HCT116 (cell line): ENCODE results near the gene SIN3B. TPM values are rescaled to one million over a fixed set of nuclear protein-coding genes. Genes with fewer than 3 reads are reported as not detected.

ENCODE experiments used
- ATAC-seq: fragments of 200-7000 bp; cut with Tn5 transposase; 2 replicates; pipeline ENCODE4 v1.9.1; 2020; ENCODE audit warnings: mild to moderate bottlenecking, moderate library complexity
- BruUV-seq: library from RNA; stranded (reverse); fragments of 400-500 nt; replicated peaks from 2 replicates; lab custom pipeline; 2021; lab: Mats Ljungman, UMichigan
- CTCF ChIA-PET: fragments of 300-600 bp; sonication (Branson Sonifier 250); formaldehyde crosslinking; loops from one replicate; lab custom pipeline; 2021; ENCODE audit warnings: antibody characterized with exemption; lab: Charles Lee
- POLR2A ChIA-PET: fragments of 300-600, 350-600 bp; sonication (Branson Sonifier 250); formaldehyde crosslinking; loops from one replicate; lab custom pipeline; 2021; ENCODE audit warnings: antibody characterized with exemption; lab: Charles Lee
- RAD21 ChIA-PET, 2 experiments: fragments of 300-600 bp; sonication (Branson Sonifier 250); formaldehyde crosslinking; loops; one replicate each; lab custom pipeline; 2023; ENCODE audit warnings: low total read pairs in 2 of 2; ENCODE audit not compliant: uncharacterized antibody in 2 of 2, unreplicated experiment in 2 of 2, low non-redundant PET in 1 of 2; lab: Charles Lee
- DNase-seq: peaks from one replicate; pipeline ENCODE4 v3.0.0-alpha.2; 2010; ENCODE audit warnings: low read depth, low spot score
- H2AFZ ChIP-seq: fragments of 200-600 bp; shearing (Covaris generic), sonication (generic); 2 replicates; pipeline ENCODE4 v1.6.1; 2017; ENCODE audit warnings: low read depth, mixed run types, mixed read lengths, antibody characterized with exemption, low read length; ENCODE audit not compliant: poor library complexity, severe bottlenecking
- H3K27ac ChIP-seq: 2 replicates; pipeline ENCODE4 v1.5.1; 2012; ENCODE audit warnings: low read depth, low read length
- H3K27me3 ChIP-seq: fragments of 200-600 bp; sonication (generic); 2 replicates; pipeline ENCODE4 v1.6.1; 2016; ENCODE audit warnings: mixed run types, low read length, mixed read lengths; ENCODE audit not compliant: insufficient read depth
- H3K36me3 ChIP-seq, 2 experiments: fragments of 200-500 bp in 1 of 2; fragments of 200-600 bp in 1 of 2; sonication (Bioruptor generic) in 1 of 2; sonication (generic) in 1 of 2; 2 replicates each; pipeline versions ENCODE4 v1.5.1 to v1.6.1; 2014 to 2016; ENCODE audit warnings: low read length in 2 of 2, inconsistent platforms in 1 of 2, mixed read lengths in 1 of 2, mixed run types in 1 of 2; ENCODE audit not compliant: insufficient read depth in 2 of 2, control insufficient read depth in 1 of 2
- H3K4me1 ChIP-seq, 2 experiments: fragments of 200-600 bp in 1 of 2; sonication (generic) in 1 of 2; 2 replicates each; pipeline versions ENCODE4 v1.5.1 to v1.6.1; 2012 to 2017; ENCODE audit warnings: low read length in 2 of 2, inconsistent platforms in 1 of 2, mild to moderate bottlenecking in 1 of 2, mixed read lengths in 1 of 2, mixed run types in 1 of 2, moderate library complexity in 1 of 2; ENCODE audit not compliant: insufficient read depth in 2 of 2, control insufficient read depth in 1 of 2
- H3K4me2 ChIP-seq: fragments of 200-600 bp; sonication (generic); 2 replicates; pipeline ENCODE4 v1.6.1; 2017; ENCODE audit warnings: mixed run types, low read length, mixed read lengths
- H3K4me3 ChIP-seq, 2 experiments: fragments of 200-600 bp in 1 of 2; sonication (generic) in 1 of 2; replicated peaks in 1 of 2; 2 replicates each; pipeline ENCODE4 v1.5.1; 2011 to 2016; ENCODE audit warnings: low read length in 2 of 2, control low read depth in 1 of 2, low read depth in 1 of 2, mild to moderate bottlenecking in 1 of 2, mixed read lengths in 1 of 2, mixed run types in 1 of 2
- H3K79me2 ChIP-seq: fragments of 200-600 bp; sonication (generic); 2 replicates; pipeline ENCODE4 v1.6.1; 2017; ENCODE audit warnings: mild to moderate bottlenecking, mixed run types, low read length, moderate library complexity, mixed read lengths; ENCODE audit not compliant: insufficient read depth
- H3K9ac ChIP-seq: fragments of 200-600 bp; sonication (generic); 2 replicates; pipeline ENCODE4 v1.6.1; 2016; ENCODE audit warnings: low read length, mixed read lengths
- H3K9me2 ChIP-seq: fragments of 200-600 bp; sonication (generic), shearing (Covaris generic); 2 replicates; pipeline ENCODE4 v1.6.1; 2017; ENCODE audit warnings: mixed run types, mild to moderate bottlenecking, moderate library complexity; ENCODE audit not compliant: insufficient read depth
- H3K9me3 ChIP-seq, 2 experiments: fragments of 200-500 bp in 1 of 2; fragments of 200-600 bp in 1 of 2; sonication (Bioruptor generic) in 1 of 2; sonication (generic) in 1 of 2; 2 replicates each; pipeline ENCODE4 v1.6.1; 2014 to 2017; ENCODE audit warnings: low read length in 2 of 2, mixed read lengths in 2 of 2, inconsistent platforms in 1 of 2, low read depth in 1 of 2, mild to moderate bottlenecking in 1 of 2, mixed run types in 1 of 2, moderate library complexity in 1 of 2; ENCODE audit not compliant: control insufficient read depth in 1 of 2, insufficient read depth in 1 of 2
- H4K20me1 ChIP-seq: fragments of 200-600 bp; sonication (generic), shearing (Covaris generic); 2 replicates; pipeline ENCODE4 v1.6.1; 2017; ENCODE audit warnings: mixed run types, mild to moderate bottlenecking, moderate library complexity; ENCODE audit not compliant: insufficient read depth
- ATF3 ChIP-seq: IDR thresholded peaks from 2 replicates; pipeline ENCODE4 v1.6.1; 2012
- CEBPB ChIP-seq: IDR thresholded peaks from 2 replicates; pipeline ENCODE4 v1.6.1; 2012; ENCODE audit warnings: low read depth
- EGR1 ChIP-seq: IDR thresholded peaks from 2 replicates; pipeline ENCODE4 v1.6.1; 2012; ENCODE audit warnings: low read depth
- EZH2phosphoT487 ChIP-seq: fragments of 200-600 bp; IDR thresholded peaks from 2 replicates; pipeline ENCODE4 v1.6.1; 2018; ENCODE audit warnings: antibody characterized with exemption, borderline replicate concordance
- FOSL1 ChIP-seq: IDR thresholded peaks from 2 replicates; pipeline ENCODE4 v1.6.1; 2012; ENCODE audit warnings: low read depth
- JUND ChIP-seq: IDR thresholded peaks from 2 replicates; pipeline ENCODE4 v1.6.1; 2012
- MAX ChIP-seq: IDR thresholded peaks from 2 replicates; pipeline ENCODE4 v1.6.1; 2012
- POLR2A ChIP-seq: IDR thresholded peaks from 2 replicates; pipeline ENCODE4 v1.7.0; 2011; ENCODE audit warnings: borderline replicate concordance; ENCODE audit not compliant: insufficient read depth, insufficient read length; ENCODE audit errors: extremely low read depth
- POLR2AphosphoS5 ChIP-seq: IDR thresholded peaks from 2 replicates; pipeline ENCODE4 v1.6.1; 2011; ENCODE audit warnings: mild to moderate bottlenecking, low read depth, low read length, moderate library complexity
- RAD21 ChIP-seq: IDR thresholded peaks from 2 replicates; pipeline ENCODE4 v1.6.1; 2012; ENCODE audit warnings: low read depth, mild to moderate bottlenecking
- SIN3A ChIP-seq: IDR thresholded peaks from 2 replicates; pipeline ENCODE4 v1.6.1; 2012; ENCODE audit warnings: low read depth
- YY1 ChIP-seq: IDR thresholded peaks from 2 replicates; pipeline ENCODE4 v1.6.1; 2011; ENCODE audit warnings: low read length, low read depth, moderate library complexity, mild to moderate bottlenecking; ENCODE audit not compliant: insufficient replicate concordance; ENCODE audit errors: extremely low read depth
- ZNF274 ChIP-seq: fragments of 200-500 bp; sonication (Bioruptor generic); IDR thresholded peaks from 2 replicates; pipeline ENCODE4 v1.6.1; 2014; ENCODE audit warnings: mild to moderate bottlenecking, low read depth, low read length, inconsistent platforms
- intact Hi-C: fragments of 100-400 bp; cut with micrococcal nuclease; formaldehyde crosslinking; loops from 2 replicates; pipeline ENCODE4 v1.10.0; 2022
- total RNA-seq: library from RNA; stranded (reverse); gene quantifications from one replicate; pipeline ENCODE4 v1.2.1, GENCODE V29; 2021; ENCODE audit not compliant: unreplicated experiment

The SIN3B gene
- total RNA-seq, 1 experiment from 2014 or later, result 59.9 TPM

GRCh38 chr19:16903347-16903746 is 74.1 kb downstream of the SIN3B start (continued):
- TF ChIP-seq ZNF274 (no peak), RAD21 (no peak), SIN3A (no peak)

- no TSS peak for BruUV-seq
- intact Hi-C loops, result no loop called here
- H3K9me3 ChIP-seq, result no peaks in the 10 kb centered on the region
- H2AFZ ChIP-seq, result no peak overlapping the region
- no peaks in the 10 kb centered on the region for H3K9me2 ChIP-seq
- H4K20me1 ChIP-seq, result no peaks in the 10 kb centered on the region
- H3K9ac ChIP-seq, result no peak overlapping the region
- no peak overlapping the region for H3K4me3 ChIP-seq
- H3K4me1 ChIP-seq, result peaks cover 0 to under 1% of the 10 kb centered on the region in 2 experiments; a peak in 2 of 4 replicates
- no peaks in the 10 kb centered on the region for H3K36me3 ChIP-seq
- H3K27ac ChIP-seq, result no peak overlapping the region
- H3K4me2 ChIP-seq, result no peak overlapping the region
- DNase-seq, result no peak
- H3K27me3 ChIP-seq, result no peaks in the 10 kb centered on the region
- no peaks in the 10 kb centered on the region for H3K79me2 ChIP-seq
- RAD21 ChIA-PET, result no interaction called here
- ATAC-seq, result no peak
- POLR2A ChIA-PET, result interaction anchor here (0.6 kb wide), 1 partner anchor 423 kb away, joined by 3 read pairs; no protein-coding TSS in a partner anchor
- no peak for TF ChIP-seq RAD21
- no peak for TF ChIP-seq EGR1
- no peak for TF ChIP-seq JUND
- no peak for TF ChIP-seq MAX
- no peak for TF ChIP-seq ATF3
- TF ChIP-seq CEBPB, result no peak
- TF ChIP-seq EZH2phosphoT487, result no peak
- no peak for TF ChIP-seq FOSL1
- TF ChIP-seq YY1, result no peak
- TF ChIP-seq POLR2A, result no peak
- TF ChIP-seq POLR2AphosphoS5, result no peak
- no peak for TF ChIP-seq ZNF274
- CTCF ChIA-PET, result no interaction called here
Measured at GRCh38 chr19:16904599-16904998, 75.4 kb downstream of the SIN3B start.
